ENCODE results near the gene MEST.
"Not testable (repeated sequence)": the region's sequence is repeated elsewhere in the genome, so short reads cannot be mapped to it uniquely, and the experiment has no call there.

The MEST gene, protein sequence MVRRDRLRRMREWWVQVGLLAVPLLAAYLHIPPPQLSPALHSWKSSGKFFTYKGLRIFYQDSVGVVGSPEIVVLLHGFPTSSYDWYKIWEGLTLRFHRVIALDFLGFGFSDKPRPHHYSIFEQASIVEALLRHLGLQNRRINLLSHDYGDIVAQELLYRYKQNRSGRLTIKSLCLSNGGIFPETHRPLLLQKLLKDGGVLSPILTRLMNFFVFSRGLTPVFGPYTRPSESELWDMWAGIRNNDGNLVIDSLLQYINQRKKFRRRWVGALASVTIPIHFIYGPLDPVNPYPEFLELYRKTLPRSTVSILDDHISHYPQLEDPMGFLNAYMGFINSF

DNA sequence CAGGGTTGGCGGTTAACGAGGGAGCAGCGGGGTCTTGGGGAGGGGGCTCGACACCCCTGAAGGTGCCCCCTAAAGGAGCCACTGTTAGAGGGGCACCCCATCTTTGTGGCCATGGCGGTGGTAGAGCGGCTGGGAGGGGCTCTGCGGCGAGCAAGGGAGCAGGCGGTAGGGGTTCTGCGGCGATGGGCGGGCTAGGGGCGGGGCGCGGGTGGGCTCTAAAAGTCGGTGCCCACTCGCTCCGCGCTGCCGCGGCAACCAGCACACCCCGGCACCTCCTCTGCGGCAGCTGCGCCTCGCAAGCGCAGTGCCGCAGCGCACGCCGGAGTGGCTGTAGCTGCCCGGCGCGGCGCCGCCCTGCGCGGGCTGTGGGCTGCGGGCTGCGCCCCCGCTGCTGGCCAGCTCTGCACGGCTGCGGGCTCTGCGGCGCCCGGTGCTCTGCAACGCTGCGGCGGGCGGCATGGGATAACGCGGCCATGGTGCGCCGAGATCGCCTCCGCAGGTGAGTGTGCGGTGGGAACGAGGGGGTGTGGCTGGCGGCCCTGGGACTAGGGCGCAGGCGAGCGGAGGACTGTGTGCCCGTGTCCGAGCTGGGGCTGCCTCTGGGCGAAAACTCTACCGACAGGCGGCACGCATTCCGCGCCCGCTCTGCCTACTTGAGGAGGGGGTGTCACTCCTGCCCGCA, at the start of gene MEST:
Gene MEST, plus strand, starts transcription at position 245 of the 682 bp plus-strand sequence. Its CDS starts 229 bp downstream, at position 474.
- DNase-seq = no peak

DNA sequence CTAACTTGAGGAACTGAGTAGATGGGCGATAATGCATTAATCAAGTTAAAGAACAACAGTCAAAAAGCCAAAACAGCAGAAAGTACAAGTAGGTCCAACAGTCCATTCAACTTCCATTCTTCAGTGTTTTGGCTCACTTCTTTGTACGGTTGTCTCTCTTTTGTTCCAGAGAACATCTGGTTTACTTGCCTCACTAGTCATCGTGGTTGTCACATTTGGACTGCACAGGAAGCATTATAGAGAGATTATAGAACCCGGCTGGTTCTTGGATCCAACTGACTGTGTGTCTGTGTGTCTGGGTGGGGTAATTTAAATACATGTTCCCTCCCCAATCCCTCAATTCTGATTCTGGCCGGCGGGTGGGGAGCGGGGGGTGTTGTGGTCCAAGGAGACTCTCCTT, 49.3 kb upstream of the MEST start:
- DNase-seq = no peak

DNA sequence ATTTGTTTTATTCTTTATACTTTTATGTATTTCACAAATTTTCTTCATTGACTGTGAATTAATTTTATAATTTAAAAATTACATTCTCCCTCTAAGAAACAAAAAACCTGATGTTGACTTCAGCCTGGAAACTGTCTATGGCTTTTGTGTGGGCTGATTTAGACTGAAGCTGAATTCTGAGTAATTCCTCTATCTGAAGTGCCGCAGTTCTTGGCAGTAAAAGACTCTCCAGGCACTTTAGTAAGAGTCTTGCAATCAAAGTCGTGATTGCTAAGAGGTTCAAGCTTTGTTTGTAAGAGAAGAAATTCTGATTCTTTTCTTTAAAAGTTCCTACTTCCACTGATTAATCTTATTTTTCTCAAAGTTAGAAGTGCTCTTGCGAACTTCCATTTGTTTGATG, 47.7 kb upstream of the MEST start:
- no peak for DNase-seq

DNA sequence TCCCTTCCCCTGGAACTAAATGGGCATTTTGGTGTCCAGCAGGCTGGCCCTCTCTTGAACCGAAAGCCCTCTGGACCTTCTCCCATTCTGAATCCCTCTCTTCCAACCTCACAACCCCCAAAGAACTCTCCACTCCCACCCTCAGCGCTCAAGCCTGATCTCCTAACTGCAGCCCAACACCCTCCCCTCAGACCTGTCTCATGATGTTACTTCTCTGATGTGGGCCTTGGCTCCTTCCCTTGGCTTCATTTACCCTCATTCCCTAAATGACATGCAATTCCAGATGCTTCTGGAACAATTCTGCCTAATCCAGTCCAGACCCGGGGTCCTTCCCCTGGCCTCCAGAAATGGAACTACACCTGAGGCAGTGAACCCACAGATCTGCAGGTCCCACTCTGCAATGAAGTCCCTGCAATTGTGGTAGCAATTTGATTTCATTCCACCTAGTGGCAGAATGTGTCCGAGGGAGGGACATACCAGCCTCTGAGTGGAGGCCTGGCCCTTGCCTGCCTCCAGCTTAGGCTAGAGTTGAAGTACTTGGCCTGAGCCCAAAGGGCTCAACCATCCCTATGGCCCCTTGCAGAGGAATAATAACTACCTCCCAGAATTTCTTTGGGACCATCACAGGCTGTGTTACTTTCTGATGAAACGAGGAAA, 47.0 kb upstream of the MEST start:
- DNase-seq = no peak

DNA sequence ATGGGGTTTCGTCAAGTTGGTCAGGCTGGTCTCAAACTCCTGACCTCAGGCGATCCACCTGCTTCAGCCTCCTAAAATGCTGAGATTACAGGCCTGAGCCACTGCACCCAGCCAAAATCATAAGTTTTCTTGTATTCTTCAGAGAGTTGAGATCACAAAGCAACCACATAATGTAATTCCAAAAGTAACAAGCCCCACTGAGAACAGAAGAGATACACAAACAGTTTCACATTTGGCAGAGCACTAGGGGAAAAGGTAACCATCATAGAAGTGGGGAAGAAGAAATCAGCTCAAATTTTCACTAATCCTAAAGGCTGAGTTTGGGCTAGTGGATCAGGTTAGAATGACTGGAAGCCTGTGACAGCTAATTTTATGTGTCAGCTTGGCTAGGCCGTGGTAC, 45.6 kb upstream of the MEST start:
- no peak for DNase-seq

DNA sequence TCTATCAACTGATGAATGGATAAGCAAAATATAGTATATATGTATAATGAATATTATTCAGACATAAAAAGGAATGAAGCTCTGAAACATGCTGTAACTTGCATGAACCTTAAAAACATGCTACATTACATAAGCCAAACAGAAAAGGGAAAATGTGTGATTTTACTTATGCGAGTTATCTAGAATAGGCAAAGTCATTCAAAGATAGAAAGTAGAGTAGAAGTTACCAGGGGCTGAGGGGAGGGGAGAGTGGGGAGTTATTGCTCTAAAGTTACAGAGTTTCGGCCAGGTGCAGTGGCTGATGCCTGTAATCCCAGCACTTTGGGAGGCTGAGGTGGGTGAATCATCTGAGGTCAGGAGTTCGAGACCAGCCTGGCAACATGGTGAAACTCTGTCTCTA, 40.5 kb upstream of the MEST start:
- not testable (repeated sequence) for DNase-seq

DNA sequence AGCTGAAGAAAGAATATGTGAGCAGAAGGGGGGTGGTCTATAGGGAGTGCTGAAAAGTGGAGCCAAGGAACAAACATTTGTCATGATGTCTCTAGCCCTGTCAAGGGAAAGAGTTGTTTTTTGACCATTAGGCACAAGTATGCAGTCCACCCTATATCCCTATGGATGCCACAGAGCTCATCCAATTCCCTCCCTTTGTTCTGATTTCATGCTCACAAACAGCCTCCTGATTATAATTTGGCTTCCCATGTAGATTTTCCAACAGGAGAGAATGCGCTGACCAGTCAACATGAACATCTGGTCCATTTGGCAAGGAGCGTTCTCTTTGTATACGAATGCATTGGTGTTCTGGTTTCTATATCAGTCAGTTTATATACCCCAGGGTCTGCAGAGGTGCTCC, 38.9 kb upstream of the MEST start:
- DNase-seq = no peak

DNA sequence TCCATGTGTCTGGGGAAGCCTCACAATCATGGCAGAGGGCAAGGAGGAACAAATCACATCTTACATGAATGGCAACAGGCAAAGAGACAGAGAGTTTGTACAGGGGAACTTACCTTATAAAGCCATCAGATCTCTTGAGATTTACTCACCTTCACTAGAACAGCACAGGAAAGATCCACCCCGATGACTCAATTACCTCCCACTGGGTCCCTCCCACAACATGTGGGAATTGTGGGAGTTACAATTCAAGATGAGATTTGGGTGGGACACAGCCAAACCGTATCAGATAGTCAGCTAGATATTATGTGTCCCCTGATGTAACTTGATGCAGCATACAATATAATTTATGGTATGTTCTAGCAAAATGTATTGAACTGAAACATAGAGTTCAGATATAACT, 36.9 kb upstream of the MEST start:
- DNase-seq = no peak

DNA sequence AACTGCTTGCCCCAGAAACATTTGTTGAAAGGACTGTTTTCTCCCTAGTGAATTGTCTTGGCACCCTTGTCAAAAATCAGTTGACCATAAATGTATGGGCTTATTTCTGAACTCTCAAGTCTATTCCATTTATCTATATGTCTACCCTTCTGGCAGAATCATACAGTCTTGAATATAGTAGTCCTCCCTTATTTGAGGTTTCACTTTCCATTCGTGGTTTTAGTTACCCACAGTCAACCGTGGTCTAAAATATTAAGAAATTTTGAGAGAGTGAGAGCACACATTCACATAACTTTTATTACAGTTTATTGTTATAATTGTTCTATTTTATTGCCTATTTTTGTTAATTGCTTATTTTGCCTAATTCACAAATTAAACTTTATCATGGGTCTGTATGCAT, 33.6 kb upstream of the MEST start:
- DNase-seq = no peak

DNA sequence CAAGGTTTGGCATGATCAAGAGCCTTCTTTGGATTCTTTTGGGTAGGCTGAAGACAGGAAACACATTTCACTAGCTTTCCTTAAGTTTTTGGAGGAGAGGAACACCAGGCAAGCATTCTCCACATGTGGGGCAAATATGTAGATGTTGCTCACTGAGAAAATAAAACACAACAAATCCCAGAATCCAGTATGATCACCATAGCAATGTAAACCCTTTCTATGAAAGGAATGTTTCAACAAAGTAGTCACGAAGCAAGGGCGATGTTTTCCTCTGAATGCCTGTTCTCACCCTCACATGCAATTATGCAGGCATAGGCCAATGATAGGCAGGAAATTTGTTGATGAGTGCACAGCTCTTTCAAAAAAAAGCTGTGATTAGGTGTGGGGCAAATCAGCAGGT, 30.6 kb upstream of the MEST start:
- no peak for DNase-seq

DNA sequence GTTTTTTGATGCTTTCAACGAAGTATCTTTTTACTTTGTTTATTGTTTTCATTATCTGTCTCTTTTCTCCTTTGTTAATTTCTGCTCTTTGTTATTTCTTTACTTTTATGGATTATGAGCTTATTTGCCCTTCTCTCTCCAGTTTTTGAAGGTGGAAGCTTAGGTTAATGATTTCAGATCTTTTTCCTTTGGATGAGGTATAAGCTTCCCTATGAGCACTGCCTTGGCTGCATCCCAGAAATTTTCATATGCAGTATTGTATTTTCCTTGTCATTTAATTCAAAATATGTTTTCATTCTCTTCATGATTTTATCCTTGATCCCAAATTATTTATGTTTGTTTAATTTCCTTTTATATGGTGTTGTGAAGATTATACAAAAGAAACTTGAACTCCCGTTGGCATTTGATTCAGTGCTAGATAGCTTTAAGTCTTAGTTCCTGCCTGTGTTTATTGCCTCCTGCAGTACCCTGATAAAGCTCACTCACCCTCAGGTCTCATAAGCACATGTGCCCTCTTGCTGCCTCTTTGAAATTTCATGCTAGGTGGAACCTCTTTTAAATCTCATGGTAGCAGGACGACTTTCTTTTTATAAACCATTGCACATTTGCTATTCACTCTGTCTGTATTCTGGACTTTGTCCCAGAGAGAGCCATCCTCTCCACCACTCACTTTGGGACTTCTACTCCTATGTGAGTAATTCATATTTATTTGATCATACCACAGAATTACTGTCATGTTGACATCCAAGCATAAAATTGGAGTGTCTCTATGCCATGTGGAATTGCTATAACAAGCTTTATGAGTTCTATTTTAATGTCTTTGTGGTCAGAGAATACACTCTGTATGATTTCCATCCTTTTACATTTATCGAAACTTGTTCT, 28.1 kb upstream of the MEST start:
- no peak for DNase-seq

DNA sequence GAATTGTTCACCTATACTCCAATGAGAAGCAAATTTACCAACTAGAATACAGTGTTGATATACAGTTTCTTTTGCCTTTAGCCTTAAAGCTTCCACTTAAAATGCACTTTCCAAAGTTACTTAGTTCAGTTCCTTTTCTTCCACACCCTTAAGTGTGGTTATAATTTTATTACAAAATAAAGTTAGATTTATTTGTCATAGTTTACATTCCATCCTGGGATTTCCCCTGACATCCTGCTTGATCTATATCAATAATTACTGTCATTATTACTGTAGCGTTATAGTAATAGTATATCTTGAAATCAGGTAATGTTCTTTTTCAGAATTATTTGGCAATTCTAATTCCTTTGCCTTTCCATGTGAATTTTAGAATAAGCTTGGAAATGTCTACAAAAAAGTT, 23.3 kb upstream of the MEST start:
- no peak for DNase-seq

DNA sequence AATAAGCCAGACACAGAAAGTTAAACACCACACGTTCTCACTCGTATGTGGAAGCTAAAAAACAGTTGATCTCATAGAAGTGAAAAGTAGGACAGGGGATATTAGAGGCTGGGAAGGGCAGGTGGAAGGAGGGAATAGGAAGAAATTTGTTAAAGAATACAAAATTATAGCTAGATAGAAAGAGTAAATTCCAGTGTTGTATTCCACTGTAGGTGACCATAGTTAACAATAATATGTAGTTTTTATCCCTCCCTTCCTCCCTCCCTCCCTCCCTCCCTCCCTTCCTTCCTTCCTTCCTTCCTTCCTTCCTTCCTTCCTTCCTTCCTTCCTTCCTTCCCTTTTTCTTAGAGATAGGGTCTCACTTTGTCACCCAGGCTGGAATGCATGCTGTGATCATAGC, 19.9 kb upstream of the MEST start:
- no peak for DNase-seq

DNA sequence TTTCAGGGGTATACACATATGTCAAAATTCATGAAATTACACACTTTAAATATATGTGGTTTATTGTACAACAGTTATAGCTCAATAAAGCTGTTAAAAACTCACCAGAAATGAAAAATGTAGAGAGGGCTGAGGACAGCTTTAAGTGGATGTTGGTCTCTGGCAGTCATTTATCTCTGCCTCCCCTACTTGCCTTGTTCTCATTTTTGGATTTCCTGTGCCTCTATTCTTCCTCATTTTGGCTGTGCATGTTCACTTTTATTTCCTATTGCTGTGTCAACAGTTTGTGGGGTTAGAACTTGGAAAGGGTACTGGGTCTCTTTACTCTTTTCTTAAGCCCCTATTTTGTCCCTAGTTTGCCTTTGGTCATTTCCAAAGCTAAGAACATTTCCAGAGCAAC, 18.6 kb upstream of the MEST start:
- no peak for DNase-seq

DNA sequence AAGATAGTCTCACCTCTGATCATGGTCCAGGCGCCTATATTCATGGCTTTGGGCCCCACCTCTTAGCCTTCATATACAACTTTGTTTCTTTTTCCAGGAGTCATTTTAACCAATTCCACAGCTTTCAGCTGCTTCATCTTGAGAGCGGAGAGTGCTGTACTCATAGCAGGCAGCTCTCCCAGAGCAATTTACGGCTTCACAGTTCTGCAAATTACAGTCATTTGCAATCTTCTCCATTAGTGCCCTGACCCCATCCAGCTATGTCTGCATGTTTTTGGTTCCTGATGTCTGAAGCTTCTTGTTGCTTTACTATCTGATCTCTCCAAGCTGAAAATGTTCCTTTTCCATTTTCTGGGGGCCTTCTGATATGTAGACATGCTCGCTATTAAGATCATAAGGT, 18.0 kb upstream of the MEST start:
- DNase-seq = no peak

DNA sequence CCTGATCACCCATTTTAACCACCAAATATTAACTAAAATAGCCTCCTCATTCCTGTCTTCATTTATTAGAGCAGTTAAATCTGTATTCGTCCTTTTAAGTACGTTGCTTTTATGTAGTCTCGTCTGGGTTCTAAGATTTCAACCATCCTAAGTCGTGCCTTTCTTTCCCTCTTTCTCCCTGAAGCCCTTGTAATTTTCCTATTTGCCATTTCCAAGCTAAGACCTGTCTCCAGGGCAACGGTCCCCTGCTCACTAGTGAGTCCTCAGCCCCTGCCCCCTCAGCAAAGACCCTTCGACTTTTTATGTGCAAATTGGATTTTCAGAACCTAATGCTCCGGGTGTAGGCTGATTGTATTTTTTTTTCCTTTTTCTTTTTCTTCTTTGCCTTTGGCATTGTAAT, 16.1 kb upstream of the MEST start:
- DNase-seq = no peak

DNA sequence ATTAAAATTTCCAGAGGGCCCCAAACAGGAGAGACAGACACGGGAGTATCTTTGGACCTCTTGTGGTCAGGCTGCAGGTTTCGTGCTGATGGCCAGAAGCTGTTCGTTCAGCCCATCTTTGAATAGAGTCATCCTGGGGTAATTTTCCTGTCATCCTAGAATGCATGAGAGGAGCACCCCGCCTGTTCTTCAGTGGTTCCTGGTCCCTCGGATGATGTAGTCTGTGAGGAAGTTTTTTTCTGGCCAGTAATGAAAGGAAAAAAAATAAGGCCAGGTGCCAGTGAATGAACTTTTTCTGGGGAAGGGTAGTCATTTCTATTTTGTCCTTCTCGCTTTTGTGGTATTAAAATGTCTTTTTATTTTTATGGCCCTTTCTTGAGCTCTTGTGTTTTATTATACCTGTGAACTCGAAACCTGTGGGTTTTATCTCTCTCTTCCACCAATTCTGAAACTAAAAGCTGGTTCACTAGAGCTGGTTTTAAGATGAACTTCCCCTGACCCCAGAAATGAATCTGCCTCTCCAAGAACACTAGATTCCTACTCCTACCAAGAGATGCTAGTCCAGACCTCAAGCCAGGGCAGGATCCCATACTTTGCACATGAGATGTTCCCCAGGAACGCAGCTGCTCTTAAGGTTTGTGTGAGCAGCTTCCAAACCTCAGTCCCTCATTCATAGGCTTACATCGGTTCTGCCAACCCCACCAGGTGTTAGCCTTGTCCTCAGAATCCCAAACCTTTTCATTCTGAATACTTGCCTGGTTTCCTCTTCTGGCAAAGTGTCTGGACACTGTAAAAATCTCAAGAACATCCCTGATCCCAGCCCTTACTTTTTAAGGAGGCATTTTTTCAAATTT, 15.4 kb upstream of the MEST start:
- DNase-seq = no peak

DNA sequence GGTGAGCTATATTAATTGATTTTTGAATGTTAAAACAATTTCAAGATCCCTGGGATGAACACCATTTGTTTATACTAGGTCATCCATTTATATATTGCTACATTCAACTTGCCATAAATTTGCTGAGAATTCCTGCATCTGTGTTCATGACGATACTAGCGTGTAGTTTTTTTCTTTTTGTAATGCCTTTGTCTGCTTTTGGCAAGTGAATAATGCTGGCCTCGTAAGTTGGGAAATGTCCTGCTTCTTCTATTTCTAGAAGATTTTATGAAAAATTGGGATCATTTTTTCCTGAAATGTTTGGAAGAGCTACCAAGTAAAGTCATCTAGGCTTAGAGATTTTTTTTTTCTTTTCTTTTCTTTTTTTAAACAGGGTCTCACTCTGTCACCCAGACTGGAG, 12.9 kb upstream of the MEST start:
- no peak for DNase-seq

DNA sequence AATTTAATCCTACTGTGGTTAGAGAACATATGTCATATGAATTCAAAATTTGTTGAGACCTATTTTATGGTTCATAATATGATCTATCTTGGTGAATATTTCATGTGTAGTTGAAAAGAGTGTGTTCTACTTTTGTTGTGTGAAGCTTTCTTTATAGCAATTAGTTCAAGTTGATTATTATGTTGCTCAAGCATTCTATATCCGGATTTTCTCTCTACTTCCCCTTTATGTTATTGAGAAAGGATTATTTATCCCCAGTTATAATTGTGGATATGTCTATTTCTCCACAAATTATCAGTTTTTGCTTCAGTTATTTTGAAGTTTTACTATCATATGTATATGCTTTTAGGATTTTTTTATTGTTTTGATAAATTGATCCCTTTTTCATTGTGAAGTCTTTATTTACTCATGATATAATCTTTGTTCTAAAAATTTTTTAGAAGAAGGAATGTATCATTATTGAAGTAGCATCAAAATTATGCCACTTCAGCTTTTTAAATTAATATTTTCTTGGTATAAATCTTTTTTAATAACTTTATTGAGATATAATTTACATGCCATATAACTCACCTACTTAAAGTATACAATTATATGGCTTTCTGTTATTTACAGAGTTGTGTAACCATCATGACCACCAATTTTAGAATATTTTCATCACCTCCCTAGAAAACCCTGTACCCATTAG, 12.0 kb upstream of the MEST start:
- DNase-seq = no peak

DNA sequence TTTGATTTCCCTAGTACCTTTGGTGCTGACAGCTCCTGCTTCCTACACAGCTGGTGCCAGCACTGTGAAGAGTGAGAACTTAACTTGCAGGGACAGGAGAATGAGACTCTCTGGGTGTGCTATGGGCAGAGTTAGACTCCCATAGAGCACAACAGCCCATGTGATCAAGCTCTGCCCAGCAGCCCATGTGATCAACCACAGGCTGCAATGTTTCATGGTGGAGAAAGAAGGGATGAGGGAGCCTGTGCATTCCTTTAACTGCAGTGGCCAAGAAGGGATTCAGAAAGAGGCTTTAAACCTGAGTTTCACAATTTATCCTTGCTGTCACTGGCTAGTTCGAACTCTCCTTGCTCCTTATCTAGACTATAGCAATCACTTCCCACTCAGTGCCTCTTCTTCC, 10.0 kb upstream of the MEST start:
- no peak for DNase-seq

DNA sequence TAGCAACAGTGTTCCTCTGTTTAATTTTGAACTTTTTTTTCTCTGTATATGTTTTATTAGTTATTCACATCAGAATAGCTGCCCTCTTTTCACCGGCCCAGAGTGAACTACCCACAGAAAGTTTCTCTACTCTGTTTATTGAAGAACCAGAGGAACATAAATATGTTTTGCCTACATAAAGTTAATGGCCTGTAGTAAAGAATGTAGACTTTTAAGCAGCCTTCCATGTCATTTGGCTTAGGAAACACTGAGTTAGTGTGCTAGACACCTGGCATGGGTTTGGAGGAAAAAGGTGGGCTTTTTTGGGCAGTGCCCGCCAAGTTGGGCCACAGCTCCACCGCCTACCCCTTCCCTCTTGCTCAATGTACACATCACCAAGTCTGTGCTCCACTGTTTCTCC, 8.9 kb upstream of the MEST start:
- no peak for DNase-seq

DNA sequence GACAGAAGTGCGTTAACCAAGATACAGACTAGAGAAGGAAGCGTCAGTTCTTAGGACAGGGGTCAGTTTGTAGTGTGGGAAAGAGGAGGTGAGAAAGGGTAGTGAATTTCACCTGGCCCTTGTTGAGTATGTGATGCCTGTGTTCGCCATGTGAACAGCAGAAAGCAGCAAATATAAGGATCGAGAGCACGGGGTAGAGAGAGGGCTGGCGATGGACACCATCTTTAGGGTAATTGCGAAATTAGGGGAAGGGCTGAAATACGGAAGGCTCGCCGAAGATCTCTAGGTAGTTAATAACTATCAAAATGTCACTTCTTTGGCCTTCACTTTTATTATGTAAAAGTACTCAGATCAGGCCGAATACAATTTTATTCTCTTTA, 6.2 kb upstream of the MEST start:
- DNase-seq = no peak
